T-helper 9 cell (primary cell): ENCODE data around the gene TMBIM1.

Source experiments
- DNase-seq: peaks from one replicate; pipeline ENCODE4 v3.0.0-alpha.2; 2020
- total RNA-seq, 2 donors: gene quantifications; one replicate each; lab custom pipeline; 2026; lab: John Stamatoyannopoulos, UW

The TMBIM1 gene, protein sequence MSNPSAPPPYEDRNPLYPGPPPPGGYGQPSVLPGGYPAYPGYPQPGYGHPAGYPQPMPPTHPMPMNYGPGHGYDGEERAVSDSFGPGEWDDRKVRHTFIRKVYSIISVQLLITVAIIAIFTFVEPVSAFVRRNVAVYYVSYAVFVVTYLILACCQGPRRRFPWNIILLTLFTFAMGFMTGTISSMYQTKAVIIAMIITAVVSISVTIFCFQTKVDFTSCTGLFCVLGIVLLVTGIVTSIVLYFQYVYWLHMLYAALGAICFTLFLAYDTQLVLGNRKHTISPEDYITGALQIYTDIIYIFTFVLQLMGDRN
- 134 to 269 reads per million in 2 donors for total RNA-seq

DNA sequence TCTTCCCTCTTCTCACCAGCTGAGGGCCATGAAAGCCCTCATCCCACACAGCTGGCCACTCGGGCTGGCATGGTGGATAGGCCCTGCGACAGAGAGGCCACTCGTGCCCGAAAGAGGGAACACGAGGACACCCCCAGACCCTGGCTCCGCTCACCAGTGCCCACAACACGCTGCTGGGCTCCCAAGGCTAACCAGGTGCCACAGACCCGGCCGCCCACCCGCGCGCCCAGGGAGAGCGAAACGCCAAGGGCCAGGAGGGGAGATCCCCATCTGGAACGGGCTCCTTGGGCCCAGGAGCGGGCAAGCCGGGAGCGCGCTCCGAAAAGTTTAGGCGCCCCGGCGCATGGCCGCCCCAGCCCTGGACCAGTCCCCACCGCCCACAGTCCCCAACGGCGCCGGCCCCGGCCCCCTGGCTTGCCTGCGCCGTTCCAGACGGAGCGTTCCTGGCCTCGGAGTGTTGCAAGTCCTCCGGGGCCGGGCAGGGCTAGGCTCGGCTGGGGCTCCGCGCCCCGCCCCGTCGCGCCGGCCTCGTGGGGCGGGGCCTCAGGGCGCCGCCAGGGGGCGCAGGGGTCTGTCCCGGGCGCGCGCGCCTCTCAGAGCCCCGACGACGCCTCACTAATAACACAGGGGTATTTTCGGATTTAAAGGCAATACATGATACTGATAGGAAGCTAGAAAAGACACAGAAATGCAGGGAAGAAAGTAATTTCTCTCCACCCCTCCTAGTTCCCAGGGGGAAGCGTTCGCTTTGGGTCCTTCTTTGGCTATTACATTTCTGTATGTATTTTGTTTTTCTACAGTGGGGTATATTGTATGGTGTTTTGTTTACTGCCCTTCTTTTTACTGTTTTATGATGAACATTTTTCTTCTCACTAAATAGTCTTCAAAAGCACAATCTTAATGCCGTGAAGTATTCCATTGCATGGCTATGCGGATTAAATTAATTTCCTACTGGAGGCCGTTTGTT, at the start of gene TMBIM1:
Gene TMBIM1 (minus strand): TSS at position 456 of the 967 bp plus-strand sequence. CDS start 10,362 bp downstream, outside the sequence.
- DNase-seq: peak; percentile 77

DNA sequence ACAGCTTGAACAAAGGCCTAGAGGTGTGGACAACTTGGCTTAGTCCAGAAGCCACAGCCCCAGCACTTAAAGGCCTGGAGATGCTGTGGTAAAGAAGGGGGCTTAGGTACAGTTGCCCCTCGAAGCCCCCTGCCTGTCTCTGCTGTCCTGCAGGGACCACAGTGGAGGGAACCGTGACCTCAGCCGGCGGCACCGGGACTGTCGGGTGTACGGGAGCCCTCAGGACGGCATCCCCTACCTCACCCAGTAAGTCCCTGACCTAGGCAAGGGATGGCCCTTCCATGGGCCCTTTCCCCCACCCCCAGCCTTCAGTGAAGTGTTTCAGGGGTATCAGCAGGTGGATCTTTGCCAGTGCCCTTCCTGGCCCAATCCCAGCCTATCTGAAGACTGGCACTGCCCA, 49.1 kb upstream of the TMBIM1 start:
- DNase-seq: no peak

DNA sequence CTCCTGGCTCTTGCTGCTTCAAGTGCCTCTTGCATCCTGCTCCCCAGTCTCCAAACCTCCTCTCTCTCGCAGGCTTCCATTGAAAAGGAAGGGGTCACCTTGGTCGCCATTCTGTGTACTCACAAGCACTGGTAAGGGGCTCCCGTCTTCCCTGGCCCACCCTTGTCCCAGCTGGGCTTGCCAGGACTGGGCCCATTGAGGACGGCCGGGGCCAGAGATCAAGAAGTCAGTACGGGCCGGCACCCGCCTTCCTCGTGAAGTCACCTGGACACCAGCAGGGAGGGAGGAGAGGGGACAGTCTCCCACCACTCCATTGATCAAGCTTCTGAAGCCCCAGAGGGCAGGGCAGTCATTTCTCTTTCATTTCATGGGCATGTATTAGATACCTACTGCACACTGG, 48.4 kb upstream of the TMBIM1 start:
- DNase-seq: no peak

DNA sequence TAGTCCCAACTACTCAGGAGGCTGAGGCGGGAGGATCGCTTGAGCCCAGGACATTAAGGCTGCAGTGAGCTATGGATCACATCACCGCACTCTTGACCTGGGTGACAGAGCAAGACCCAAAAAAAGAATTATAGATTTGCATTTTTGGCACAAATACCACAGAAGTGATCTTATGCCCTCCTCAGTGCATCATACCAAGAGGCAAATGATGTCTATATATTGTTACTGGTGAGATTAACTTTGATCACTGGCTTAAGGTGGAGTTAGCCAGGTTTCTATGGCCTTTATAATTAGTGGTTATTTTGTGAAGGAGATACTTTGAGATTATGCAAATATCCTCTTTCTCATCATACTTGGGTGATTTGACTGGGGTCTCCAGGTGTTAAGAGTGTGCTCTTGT, 42.2 kb upstream of the TMBIM1 start:
- DNase-seq: no peak

DNA sequence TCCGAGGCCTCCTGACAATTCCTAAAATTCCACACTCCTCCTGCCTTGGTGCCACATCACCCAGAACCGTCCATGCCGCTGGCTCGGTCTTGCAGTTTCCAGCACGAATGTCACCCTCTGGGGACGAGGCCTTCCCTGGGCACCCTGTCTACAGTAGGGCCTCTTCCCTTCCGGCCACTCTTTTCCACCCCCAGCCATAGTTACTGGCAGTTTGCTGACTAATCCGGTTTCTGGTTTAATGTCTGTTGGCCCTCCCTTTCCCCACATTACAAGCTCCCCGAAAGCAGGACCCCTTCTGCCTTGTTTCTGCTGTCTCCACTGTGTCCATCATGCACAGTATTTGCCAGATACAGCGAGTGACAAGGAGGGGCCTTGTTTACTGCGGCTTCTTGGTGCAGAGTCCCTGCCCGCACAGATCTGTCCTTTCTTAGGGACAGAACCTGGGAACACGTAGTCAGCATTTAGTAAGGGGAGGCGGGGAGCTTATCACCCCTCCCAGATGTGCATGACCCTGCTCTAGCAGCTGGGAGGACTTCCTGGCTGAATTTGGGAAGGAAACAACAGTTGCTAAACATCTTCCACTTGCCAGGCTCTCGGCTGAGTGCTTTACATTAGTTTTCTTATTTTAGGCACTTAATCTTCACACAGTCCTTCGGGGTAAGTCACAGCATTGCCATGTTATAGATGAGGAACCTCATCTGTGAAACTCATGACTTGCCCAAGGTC, 40.8 kb upstream of the TMBIM1 start:
- DNase-seq: no peak

DNA sequence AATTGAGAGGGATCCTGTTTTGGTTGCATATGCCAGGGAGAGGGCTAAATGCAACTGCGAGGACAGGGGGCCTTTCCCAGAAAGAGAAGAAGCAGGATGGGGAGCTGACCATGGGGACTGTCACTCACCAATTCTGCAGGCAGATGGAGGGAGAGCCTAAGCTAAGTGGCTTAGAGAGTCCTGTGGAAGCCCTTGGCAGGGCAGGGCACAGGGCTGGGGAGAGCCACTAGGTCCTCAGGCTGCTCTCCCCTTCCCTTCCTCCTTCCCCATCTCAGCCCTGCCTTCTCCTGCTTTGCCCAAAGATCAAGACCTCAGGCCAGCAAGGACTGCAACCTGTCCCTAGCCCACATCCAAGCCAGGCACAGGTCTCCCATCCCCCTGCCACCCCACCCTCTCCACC, 40.0 kb upstream of the TMBIM1 start:
- DNase-seq: no peak

DNA sequence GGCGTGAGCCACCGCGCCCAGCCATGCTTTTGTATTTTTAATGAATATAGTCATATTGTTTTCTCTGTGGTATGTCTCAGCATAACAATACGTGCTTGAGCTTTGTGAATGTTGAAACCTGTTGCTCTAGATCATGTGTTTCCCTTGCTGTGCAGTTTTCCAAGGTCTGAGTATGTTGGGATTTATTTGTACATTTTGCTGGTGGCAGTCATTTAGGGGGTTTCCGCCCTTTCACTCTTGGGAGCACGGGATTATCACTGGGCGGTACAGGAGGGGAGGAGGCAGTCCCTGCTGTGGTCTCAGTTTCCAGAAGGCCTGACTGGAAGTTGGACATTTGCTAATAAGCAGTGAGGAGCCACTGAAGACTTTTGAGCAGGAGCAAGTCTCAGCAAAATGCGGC, 39.4 kb upstream of the TMBIM1 start:
- DNase-seq: no peak

DNA sequence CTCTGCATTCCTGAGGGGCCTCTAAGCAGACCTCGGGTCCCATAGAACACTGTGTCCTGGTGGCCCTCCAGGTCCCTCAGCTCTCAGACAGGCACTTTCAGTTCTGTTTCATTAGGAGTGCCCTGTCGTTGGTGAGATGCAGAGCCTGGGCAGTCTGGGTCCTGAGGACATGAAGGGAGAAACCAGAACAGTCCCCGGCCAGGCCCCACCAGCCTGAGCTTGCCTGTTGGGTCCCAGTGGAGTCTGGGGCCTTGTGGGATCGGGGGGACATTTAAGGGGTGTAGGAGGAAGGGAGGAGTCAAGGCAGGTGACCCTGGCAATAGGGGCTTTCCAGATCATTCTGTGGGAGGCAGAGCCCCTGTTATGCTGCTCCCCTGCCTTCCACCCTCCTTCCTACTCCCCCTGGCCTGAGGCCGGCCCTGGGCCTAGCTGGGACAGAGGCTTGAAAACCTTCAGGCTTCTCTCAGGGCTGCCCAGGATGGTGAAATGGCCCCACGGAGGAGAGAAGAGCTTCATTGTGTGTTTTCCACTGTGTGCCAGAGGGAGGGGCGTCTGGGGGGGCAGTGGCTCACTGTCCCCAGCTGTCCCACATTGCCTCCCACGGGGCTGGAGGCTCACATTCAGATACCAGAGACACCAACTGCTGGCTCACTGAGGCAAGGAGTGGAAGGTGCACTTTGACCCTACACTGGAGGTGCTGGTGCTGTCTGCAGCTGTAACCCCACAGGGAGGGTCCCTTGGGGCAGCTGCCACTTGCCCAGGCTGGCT, 37.7 kb upstream of the TMBIM1 start:
- no peak for DNase-seq

DNA sequence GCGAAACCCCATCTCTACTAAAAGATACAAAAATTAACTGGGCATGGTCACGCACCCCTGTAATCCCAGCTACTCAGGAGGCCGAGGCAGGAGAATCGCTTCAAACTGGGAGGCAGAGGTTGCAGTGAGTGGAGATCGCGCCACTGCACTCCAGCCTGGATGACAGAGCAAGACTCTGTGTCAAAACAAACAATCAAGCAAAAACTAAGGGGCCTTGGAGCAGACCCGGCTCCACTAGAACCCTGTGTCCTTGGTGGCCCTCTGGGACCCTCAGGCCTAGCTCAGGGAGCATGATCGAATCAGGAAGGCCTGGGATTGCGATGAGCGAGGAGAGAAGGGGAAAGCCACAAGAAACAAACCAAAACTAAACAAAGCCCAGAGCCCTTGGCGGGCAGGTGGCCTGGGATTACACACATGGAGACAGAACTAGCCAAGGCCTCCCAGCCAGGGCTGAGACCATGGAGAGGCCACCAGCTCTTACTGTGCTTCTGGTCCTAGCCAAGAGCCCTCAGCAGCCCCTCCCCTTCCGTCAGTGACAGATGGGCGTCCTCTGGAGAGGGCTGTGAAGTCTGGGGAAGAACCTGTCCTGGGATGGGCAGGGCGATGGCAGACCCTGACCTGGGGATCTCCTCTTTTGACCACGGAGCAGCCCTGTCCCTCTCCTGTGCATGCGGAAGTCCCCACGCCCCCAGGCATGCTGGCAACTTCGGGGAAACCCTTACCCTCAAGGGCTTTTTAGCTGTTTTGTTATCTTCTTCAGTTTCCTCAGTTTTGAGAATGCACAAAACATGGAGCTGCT, 36.9 kb upstream of the TMBIM1 start:
- no peak for DNase-seq

DNA sequence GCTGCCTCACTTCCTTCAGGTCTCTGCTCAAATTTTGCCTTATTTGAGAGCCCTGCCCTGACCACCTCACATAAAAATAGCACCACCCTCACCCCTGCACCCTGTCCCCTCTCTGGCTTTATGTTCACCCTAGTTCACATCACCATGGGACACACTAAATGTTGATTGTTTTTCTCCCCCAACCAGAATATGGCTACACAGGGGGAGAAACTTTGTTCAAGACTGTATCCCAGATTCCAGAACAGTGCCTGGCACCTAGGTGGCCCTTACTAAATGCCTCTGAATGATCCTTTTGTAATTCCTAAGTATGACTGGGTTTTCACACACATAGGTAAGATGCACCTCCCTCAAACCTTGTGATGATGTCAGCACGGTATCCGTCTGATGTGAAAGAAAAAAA, 36.0 kb upstream of the TMBIM1 start:
- DNase-seq: no peak

DNA sequence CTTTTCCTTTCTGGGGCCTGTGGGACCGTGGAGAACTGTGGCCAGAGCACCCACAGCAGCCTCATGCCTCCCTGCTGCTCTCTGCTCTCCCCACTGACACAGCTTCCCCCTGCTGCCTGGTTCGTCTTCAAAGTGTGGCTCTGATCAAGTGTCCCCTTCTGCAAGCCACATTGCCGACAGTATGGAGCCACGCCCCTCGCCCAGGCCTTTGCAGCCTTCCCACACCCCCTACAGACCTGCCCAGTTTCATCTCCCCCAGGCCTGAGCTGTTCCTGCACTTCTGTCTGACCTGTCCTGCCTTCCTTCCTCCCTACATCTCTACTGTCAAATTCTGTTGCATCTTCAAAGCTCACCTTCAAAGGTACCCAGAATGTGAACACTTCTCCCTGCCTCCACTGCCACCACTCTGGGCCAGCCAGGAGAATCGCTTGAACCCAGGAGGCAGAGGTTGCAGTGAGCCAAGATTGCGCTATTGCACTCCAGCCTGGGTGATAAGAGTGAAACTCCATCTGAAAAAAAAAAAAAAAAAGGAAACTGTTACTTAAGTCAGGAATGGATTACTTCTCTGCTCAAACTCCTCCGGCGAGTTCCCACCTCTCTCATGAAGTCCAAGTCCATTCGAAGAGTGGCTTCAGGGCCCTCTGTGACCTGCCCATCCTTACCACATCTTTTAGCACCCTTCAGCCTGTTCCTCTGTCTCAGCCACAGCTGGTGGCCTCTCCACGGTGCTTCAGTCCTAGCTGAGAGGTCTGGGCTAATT, 35.3 kb upstream of the TMBIM1 start:
- DNase-seq: no peak

DNA sequence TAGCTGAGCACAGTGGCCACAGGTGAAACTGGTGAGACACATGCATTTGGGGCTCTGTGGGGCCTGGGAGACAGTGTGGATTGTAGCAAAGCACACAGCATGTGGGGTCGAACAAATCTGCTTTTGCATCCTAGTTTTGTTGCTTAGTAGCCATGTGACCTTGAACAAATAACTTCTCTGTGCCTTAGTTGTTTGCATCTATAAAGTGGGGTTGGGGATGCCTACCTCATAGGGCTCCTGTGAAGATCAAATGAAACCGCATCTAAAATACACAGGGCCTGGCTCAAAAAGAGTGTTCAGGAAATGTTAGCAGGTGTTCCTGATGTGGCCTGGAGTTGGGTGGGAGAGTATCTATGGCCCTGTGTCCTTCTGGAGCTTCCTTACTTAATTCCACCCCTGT, 34.0 kb upstream of the TMBIM1 start:
- DNase-seq: no peak

DNA sequence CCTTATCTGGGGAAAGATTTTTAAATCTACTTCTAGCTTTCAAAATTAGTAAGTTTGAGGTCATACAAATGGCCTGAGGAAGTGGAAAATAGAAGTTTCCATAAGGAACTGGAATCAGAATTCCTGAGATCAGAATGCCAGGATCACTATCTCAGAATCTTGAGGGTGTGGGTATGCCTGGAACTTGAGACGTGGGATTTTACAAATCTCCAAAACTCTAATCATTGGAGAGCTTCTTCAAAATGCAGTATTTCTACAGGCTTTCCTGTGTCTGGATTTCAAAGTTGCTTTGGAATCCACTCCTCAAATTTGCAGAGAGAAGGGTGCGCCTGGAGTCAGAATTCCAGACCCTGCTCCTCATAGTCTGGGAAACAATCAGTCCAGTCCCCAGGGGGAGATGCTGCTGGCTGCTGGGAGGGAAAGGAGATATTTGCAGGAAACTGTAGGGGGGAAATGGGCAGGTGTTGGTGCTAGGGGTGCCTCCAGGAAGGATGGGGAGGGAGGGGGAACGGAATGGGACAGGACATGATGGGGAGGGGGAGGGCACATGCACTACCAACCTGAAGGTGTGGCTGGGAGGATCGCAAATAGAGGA, 33.4 kb upstream of the TMBIM1 start:
- DNase-seq: no peak

DNA sequence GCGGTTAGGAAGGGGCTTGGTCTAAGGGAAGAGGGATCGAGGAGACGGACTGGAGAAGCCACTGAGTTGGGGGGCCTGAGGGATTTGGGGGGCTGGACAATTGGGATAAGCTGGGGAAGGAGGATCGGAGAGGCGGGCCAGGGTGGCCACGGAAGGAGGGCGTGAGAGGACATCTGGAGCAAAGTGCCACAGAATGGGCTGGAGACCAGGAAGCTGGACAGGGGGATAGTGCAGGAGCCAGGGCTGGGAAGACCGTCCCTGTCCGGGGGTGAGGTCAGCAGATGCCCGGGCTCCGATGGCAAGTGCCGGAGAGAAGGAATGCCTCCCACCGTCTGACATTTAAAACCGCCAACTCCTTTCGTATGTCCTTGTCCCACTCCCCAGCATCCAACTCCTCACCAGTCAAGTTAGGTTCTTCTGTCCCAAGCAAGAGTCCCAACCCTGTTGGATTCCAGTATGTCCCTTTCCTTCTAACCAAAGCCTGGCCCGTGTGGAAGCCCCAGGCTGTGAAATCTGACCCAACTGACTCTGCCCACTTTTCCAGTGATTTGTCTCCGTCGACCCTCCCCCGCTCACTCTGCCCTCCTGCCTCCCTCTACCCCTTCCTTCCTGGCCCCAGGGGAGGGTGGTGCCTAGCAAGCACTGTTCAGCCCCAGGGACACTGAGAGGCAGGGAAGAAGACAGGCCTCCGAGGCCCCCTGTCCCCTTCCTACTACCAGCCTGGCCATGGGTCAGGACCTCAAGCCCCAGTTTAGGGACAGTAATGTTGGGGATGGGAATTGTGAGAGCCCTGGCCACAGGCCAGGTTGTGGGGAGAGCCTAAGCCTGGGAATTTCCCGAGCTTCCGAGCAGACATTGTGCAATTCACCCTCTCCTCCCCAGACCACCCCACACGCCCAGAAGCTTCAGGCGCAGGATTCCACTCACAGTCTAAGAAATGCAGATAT, 31.5 kb upstream of the TMBIM1 start:
- DNase-seq: no peak

DNA sequence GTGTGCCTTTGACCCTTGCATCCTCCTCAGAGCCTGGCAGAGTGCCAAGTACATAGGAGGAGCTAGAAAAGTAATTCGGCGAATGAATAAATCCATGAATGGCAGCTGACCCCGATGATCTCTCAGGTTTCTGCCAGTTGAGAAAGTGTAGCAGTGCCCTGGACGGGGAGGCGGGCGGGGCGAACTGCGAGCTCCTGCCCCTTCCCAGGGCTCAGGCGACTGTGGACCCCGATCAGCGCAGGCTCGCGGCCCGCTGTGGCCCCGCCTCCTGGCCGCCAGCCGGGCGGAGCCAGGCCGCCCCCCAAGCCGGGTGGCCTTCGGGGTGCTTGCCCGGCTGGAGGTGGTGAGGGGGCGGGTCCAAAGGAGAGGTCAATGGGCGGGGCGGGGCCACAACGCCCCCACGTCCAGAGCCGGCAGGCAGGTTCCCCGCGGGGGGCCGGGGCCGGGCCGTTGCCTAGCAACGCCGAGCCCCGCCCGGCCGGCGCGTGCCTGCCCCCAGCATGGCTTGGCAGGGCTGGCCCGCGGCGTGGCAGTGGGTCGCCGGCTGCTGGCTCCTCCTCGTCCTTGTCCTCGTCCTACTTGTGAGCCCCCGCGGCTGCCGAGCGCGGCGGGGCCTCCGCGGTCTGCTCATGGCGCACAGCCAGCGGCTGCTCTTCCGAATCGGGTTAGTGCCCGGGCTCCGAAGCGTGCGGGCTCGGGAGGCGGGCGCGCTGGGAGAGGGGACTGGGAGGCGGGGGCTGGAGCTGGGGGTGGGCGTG, 30.6 kb upstream of the TMBIM1 start:
- DNase-seq: peak; percentile 31

DNA sequence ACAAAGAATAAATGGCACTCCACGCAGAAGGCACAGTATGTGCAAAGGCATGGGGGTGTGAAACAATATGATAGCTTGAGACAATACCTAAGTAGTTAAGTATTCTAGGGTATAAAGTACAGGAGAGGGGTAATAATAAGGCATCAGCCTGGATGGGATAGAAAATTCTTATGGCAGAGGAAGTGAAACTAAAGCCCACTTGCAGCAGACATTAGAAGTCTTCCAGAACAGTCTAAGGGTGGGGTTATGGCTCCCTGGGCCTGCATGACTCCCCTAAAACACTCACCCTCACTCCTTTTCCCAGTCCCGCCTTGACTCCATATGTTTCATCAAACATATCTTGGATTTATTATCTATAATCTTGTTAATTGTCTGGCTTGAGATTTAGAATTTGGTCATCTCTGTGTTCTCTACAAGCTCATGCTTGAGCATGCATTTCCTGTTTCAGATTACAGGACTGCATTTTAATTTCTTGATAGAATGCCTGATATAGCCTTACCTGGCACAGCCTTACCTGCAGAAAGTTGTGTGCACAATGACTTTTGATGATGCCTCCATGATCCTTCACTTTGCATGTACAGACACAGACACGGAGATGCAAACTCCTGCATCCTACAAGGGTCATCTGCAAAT, 28.5 kb upstream of the TMBIM1 start:
- no peak for DNase-seq

DNA sequence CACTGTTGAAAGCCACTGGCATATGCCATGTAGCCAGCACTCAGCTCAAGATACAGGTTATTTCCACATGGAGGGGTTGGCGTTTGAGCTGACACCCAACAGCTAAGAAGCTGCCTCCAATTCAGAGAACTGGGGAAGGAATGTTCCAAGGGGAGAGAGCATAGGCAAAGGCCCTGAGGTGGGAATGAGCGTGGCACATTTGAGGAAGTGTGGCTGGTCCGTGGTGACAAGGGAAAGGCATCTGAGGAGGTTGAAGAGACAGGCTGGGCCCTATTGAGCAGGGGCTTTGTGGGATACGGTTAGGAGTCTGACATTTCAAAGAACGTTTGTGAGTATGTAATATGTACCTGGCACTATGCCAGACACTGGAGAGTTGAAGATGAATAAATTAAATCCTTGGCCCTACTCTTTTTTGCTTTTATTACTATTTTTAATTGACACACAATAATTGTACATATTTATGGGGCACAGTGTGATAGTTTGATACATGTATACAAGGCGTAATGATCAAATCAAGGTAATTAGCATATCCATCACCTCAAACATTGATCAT, 27.6 kb upstream of the TMBIM1 start:
- DNase-seq: no peak

DNA sequence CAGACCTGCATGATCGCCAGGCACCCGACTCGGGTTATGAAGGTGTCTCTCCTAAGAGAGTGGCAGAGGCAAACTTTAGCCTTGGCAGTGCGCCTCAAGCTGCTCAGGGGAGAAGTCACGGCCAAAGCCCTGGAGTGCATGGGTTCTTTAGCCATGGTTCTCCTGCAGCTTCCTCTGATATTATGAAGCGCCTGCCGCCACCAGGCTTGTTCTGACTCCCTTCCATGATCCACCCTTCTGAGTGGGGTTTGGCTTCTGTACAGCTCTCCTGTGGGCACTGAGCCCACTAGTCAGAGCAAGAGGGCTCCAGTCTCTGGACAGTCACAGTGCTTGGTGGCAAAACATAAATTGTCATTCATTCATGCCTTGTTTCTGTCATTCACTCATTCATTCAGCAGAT, 25.9 kb upstream of the TMBIM1 start:
- DNase-seq: no peak
